GM21447 (cell line): ENCODE measurements around the gene LYRM9.
"Not testable (repeated sequence)": the region's sequence is repeated elsewhere in the genome, so short reads cannot be mapped to it uniquely, and the experiment has no call there.

Source experiments
- ATAC-seq: cut with Tn5 transposase; IDR thresholded peaks from one replicate; pipeline ENCODE4 v1.9.1; 2021; ENCODE audit not compliant: unreplicated experiment

The LYRM9 gene

DNA sequence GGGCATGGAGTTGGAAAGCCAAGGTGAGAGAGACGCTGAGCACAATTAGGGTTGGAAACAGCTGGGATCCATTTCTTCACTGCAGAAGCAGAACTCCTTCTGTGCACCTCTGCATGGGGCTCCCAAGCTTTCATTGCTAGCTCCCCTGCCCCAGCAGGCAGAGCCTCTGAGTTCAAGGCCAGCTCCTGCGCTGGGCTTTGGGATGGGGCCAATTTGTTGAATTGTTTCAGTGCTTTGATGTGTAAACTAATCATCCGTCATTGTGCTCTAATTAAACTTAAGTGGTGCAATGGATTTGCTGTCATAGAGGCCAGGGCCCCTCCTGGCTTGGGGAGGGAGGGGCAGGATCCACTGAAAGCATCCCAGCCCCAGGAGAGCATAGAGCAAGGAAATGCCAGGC is 13.5 kb upstream of the LYRM9 start:
- no peak for ATAC-seq

DNA sequence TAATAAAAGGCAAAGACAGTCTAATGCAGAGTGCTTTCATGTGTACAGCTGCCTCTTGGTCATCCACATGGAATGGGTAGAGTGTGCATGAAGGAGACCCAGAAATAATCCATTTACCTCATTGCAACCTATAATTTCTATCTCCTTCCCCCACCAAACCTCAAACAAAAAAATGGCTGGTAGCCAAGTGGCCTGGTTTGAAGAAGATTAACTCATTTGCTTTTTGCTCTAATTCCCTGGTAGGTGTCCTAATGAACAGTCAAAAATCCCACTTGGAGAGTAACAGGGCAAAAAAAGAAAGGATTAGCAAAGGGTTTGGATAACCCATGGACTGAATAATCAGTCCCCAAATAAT is 13.0 kb upstream of the LYRM9 start:
- ATAC-seq = no peak

DNA sequence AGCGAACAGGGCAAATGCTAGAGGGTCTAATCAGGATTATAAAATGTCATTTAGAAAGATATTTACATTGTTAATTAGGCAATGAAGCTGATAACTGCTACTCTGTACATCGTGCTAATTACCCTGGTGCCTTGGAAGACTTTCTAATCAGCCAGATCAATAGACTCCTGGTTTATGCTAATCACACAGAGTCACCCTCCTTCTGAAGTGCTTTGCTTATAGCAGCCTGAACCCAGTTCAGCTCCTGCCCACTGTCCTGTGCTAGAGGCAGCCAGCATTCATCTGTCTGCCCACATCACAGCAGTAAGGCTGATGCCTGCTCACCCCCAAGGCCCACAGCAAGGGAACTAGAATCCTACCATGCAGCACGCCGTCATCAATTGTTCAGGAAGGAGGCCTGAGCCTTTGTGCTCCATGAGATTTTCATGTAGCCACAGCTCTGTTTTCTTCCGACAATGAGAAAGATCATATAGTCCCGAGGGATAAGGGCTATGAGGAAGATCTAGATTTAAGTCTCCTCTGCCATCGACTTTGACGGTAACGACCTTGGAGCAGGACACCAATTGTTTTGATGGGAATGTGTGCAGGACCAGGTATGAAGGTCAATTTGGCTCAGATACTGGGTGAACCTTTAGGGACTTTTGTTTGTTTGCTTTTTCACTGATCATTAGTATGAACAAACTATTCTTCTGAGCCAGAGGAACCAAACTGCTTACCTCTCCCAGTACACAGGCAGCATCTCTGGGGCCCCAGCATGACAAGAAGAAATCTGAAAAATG is 12.5 kb upstream of the LYRM9 start:
- ATAC-seq = no peak

DNA sequence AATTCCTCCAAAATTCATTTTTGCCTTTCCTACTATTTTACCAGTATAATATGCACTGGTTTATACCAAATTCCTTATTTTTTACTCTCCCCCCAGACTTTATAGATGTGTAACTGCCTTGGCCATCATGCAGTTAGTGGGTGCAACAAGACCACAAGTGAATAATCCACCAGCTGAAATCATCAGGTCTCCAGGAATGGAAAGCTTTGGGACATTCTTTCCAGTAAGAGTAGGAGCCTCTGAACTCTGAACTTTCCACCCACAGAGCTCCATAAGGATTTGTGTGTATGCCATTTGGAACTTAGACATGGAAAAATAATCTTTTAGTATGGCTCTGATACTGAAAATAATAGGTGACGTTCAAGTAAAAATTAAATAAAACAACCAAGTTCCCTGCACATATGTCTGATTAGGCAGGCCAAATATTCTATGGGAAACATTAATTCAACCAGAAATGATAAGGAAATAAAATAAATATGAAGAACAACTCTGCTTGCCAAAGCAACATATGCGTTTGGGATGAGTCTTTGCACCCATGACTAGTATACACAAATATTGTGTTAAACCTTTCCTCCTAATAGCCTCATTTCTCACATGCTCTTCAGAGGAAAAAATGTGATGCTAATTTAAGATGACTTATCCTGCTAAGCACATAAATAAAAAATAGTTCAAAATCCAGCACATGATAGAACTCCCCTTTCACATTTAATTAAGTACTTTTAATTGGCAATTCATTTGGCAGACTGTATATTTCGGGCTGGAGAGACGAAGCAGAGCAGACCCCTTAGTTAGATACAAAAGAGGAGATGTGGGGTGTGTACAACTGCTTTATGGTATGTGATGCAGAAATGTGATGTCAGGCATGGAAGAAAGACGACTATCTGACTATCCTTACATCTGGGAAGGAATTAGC is 11.6 kb upstream of the LYRM9 start:
- ATAC-seq = no peak

DNA sequence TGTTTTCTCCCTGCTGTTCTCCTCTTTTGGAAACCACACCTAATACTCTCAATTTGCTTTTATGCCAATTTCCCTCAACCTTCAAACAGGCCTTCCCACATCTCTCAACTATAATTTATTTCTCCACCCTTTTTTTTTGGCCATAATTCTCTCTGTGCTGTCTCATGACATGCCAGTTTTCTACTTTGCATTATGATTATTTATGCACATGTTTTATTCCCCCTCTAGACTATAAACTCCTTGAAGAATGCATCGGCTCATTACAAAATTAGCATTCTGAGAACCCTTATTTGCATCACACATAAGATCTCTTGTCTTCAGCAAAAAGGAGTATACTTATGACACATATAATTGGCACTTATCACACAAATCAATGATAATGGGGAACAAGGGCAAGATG is 10.9 kb upstream of the LYRM9 start:
- no peak for ATAC-seq

DNA sequence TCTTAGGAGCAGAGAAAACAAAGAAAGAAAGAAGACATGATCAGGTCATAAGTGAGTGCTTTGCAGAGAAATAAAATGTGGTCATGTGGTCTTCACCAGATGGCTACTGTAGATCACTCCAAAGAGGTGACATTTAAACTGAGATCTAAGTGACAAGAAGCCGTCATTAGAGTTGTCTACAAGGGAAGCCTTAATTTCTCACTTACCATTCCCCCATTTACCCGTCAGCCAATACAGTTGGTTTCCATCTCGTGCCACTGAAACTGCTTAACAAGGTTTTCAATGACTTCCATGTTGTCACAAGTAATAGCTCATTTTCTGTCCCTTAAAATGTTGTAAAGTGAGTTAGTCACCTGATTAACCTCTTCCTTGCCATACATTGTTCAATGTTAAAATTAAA is 6.4 kb upstream of the LYRM9 start:
- ATAC-seq = no peak

DNA sequence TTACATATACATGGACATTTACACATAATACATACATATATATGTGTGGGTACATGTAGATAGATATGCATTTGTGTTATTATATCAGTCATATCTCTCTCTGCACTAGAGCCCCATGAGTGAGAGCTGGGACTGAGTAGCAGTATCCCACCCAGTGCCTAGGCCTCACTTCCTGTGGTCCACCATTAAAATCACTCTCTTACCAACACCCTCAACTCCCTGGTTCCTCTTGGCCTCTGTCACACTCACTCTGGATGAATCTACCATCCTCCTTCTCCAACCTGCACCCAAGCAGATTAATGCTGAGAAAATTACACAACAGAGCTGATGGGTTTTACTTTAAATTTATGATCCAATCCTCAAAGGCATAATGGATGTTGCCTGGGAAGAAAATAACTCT is 4.9 kb upstream of the LYRM9 start:
- no peak for ATAC-seq

DNA sequence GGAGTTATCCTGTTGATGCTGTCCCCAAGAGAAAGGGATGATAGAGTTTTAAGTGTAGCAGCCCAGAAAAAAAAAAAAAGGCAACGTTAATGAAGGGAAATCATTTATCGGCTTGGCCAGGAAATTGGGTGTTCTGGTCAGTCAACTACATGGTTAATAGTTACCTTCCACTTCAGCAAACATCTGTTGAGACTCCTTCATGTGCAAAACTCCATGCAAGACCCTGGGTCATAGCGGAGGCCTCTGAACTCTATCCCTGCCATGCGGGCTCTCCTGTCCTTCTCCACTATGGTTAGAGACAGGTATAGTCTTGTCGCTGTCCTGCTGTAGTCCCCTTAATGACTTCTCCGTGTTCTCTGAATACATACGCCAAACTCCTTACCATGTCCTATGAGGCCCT is 3.5 kb upstream of the LYRM9 start:
- ATAC-seq = no peak

DNA sequence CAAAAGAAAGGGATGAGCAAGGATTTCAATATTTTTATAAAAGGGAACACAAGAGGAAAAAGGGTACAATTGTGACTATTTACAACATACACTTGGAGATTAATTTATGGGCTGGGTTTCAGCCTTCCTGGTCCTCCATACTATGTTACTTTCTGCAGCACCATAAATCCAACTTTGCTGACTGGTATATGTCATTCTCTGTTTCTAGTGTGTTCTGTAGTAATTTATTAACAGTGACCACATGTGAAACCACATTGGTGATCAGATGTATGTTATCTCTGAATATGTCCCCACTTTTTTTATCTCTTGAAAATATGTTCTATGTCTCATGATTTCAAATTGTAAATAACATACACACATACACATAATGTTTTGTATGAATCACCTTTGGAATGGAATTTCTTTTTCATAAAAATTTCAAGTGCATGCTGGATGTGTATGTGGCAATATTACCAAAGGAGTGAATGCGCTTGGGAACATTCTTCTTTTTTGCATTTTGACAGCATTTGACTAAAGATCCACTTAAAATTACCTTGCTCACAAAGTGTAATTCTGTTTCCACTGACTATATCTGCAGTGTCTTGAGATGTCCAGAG is 2.9 kb upstream of the LYRM9 start:
- no peak for ATAC-seq

DNA sequence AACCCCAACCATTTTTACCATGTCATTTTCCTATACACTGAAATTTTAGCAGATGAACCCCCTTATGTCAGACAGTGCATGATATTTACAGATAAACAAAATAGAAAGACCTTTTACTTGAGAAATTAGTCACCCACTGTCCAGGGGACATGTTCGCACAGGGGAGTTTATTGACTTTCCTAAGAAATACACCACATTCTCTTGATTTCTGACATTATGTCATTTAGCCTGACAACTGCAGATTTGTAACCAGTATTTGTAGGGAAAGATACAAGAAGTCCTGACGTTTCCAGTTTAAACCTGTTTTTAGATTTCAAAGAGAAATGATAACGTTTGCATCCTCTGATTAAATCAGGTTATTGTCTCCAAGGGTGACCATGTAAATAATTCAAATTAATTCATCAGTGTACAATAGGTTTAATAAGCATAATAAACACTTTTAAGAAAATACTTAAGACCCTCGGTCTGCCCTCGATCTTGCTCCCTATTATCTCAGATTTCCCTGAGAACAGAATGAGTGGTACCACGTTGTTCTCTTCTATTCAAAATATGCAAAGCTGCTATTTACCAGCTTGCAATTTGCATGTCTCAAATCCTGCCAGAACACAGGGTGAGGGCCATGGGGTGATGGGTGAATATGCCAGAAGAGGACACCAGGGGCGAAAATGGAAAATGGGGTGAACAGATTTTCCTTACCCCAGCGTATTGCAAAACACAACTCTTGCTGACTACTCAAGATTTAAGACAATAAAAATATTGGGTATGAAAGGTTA is 2.1 kb upstream of the LYRM9 start:
- ATAC-seq = no peak

DNA sequence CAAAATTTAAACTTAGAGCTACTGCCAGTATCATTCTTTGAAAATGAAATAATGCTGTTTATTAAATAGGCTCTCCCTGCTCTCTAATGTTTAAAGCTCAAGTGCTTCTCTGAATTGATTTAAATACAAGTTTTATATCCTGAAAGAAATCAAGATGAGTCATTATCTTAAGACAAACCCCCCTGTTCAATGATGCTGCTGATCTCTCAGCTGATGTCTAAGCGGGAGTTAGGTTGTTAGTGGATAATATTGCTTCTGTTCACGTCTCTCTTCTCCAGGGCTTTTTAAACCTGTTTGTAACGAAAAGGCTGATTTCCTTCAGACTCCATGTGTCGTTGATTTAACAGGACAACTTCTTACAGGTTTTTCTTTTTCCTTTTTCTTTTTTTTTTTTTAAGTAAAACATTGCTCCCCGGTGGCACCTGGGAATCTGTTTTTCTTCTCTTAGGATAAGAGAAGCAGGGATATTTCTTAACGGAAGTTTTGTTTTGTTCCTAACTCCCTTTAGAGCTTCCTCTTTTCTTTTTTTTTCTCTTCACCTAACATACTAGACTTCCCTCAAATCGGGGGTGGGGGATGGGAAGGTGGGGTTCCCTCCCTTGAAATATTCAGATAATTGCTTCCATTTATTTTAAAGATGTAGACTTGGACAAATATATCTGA is 807 bp upstream of the LYRM9 start:
- no peak for ATAC-seq

DNA sequence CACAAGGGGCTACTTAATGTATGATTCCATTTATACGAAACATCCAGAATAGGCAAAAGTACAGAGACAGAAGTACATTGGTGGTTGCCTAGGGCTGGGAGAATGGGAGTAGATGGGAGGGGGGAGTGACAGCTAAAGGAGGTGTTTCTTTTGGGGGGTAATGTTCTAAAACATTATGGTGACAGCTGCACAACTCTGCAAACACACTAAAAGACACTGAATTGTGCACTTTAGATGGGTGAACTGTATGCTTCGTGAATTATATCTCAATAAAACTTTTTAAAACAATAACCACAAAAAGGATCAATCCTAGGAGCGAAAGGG is 661 bp downstream of the LYRM9 start:
- no peak for ATAC-seq

DNA sequence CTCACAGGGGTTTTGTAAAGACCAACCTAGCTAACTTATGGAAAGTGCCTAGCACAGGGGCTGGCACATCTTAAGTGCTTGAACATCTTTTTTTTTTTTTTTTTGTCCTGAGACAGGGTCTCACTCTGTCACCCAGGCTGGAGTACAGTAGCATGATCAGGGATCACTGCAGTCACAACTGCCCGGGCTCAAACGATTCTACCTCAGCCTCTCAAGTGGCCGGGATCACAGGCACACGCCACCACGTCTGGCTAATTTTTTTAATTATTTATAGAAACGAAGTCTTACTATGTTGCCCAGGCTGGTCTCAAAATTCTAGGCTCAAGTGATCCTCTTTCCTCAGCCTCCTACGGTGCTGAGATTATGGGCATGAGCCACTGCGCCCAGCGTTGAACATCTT is 1.3 kb downstream of the LYRM9 start:
- ATAC-seq = no peak

DNA sequence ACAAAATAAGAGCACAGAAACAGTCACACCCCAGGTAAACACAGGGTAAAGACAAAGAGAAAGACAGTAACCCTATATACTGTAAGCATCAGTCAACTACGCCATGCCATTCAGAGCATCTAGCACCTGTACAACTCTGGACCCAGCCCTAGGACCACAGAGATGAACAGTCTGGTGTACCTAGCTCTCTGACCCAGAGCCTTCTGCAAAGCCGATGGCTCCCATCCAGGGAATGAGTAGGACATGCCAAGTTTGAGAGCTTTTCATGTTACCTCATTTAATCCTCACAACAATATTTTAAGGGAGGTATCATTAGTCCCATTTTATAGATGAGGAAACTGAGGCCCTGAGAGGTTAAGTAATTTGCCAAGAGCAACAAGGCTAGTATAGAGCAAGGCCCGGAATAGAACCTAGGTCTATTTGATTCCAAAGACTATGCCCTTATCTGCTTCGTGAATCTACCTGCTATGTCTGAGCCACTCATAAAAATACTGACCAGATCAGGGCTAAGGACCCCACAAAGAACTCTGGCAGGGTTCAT is 3.4 kb downstream of the LYRM9 start:
- ATAC-seq = no peak

DNA sequence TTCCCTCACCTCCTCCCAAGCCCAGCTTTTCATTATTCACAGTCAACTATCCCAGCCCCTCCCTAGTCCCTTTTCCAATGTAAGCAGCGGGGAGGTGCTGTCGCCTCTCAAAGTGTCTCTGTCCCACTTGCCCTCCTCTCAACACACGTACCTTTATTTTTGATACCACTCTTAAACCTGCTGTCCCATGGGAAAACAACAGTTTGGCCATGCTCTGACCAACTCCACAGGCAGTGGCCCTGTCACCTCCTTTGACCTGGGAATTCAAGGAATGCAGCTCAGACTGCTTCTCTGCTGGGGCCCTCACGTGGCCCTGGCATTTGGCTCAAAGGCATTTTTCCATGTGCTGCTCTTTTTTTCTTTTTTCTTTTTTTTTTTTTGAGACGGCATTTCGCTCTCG is 4.2 kb downstream of the LYRM9 start:
- no peak for ATAC-seq

DNA sequence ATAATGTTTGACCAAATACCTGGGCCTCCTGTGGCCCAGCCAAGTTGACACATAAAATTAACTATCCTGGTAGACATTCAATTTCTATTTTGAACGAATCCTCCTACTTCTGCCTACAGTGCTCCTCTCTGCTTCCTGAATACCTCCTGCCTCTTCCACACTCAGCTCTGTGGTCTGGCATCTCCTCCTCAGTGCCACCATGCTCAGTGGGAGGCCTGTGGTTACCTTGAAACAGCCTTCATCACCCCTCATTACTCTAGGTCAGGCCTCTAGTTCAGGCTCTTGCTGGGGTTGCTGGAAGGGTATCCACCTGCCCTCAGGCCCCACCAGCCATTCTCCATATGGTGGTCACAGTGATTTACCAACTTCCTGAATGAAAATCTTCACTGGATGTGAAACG is 5.1 kb downstream of the LYRM9 start:
- no peak for ATAC-seq

DNA sequence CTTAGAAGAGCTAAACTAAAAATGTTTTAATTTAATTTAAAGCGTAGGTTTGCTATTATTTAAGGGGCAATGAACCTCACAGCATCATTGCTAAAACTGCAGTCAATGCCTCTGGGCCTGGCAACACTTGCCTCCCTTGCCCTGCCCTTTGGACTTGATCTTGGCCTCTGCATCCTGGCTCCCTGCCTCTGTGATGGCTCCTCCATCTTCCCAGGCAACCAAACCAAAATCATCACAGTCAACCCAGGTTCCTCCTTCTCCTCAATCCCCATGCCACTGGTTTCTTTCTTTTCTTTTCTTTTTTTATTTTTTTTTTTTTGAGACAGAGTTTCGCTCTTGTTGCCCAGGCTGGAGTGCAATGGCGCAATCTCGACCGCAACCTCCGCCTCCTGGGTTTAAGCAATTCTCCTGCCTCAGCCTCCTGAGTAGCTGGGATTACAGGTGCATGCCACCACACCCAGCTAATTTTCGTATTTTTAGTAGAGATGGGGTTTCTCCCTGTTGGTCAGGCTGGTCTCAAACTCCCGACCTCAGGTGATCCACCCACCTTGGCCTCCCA is 6.7 kb downstream of the LYRM9 start:
- ATAC-seq = not testable (repeated sequence)

DNA sequence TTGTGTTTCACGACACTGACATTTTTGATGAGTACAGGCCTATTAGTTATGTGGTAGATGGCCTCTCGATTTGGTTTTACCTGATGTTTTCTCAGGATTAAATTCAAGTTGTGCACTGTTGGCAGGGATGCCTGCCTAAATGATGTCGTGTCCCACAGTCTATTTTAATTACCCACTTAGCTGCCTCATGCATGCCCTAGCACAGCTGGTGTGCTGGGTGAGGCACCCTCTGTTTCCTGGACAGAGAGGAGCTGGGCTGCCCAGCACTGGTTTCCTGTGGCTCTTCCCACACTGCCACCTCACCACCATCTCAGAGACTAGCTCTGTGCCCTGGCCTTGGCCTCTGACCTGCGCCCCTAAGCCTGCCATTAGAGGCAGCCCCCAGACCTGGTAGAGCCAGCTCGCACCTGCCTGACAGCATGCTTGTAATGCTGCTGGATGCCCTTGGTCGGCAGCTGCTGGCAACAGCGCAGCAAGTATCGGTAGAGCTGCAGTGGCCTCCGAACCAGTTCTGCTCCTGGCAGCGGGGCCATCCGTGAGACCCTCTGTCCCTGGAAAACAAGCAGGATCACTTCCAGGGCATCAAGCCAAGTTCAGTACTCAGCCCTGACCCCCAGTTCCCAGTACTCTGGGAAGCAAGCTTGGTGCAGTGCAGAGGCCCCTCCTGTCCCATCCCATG is 10.9 kb downstream of the LYRM9 start:
- no peak for ATAC-seq

DNA sequence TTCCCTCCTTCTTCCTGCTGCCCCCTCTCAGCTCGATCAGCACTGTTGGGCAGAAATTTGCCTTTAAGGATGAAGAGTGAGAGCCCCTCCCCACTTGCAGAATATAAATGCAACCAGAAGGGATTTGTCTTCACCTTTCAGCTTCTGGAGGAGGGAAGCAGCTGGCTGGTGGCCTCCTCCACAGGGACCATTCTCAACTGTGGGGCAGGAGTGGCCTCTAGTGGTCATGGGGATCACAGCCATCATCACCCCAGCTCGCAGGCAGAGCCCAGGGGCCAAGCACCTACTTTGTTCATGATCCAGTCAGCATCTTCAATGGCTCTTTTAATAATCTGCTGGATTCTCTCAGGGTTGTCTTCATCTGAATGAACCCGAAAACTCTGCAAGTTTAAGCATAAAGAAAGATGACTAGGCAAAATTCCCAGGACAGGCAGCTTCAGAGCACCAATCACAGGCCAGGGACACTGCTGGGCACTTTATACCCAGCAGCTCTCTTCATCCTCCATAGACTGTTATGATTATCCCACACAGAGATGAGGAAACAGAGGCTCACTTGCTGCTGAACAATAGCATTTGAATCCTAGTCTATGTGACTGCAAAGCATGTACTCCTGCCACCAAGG is 13.1 kb downstream of the LYRM9 start:
- ATAC-seq = no peak
